ENCODE results near the gene DCAF12. TPM values are rescaled to one million over a fixed set of nuclear protein-coding genes. Genes with fewer than 3 reads are reported as not detected.

DCAF12 gene
- total and polyA plus RNA-seq, 2 of the 13 experiments (the other 11 are each of a cell fraction or from before 2014, with no cell fraction given): 26.8 to 37.4 TPM

DNA sequence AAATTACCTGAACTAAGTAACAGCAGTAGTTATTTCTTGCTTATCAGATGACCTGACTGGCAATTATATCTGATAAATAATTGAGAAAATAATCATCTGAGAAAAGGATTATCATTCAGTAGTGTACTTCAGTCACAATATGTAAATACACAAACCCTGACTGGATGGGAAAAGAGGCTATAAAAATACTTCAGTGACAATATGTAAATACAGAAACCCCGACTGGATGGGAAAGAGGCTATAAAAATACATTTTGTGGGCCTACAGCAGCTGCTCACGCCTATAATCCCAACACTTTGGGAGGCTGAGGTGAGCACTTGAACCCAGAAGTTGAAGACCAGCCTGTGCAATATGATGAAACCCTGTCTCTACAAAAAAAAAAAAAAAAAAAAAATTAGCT is 88.9 kb downstream of the DCAF12 start:
- BruUV-seq (replicated peaks): no TSS peak
- peaks cover 5% of the 10 kb centered on the region; the same call in 1 of the 2 replicates for H4K20me1 ChIP-seq (ENCODE audit: insufficient read depth, low read length)

DNA sequence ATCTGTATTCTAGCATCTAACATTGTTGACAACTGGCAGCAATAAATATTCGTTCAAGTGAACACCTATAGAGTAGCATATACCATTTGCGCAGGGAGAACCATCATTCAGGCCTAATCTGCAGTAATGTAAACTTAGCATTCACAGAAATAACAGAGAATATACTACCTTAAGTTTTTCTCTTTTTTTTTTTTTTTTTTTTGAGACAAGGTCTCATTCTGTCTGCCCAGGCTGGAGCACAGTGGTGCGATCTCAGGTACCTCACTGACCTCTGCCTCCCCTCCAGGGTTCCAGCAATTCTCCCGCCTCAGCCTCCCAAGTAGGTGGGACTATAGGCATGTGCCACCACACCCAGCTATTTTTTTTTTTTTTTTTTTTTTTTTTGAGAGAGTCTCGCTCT is 89.9 kb downstream of the DCAF12 start:
- ChIA-PET POLR2A (no interaction called here), CTCF (ENCODE audit: low intra/inter-chr PET ratio, low total read pairs) (no interaction called here)
- intact Hi-C loops (cut with micrococcal nuclease; ENCODE audit: unreplicated experiment): no loop called here
- in situ Hi-C loops (cut with HindIII; ENCODE audit: extremely low pct_ligation_motif_present, low pct_unique_long_range_greater_than_20kb): no loop called here
- Histone ChIP-seq H4K20me1 (ENCODE audit: insufficient read depth, low read length) (peaks cover 7% of the 10 kb centered on the region; the same call in 1 of the 2 replicates), H3K4me2 (ENCODE audit: low read depth, low read length) (no peak overlapping the region), H3K4me3 (replicated peaks in 1 of 3; ENCODE audit: insufficient read depth in 1 of 3, low read depth in 2 of 3, low read length in 3 of 3) (no peak overlapping the region), H2AFZ (ENCODE audit: low read length) (no peak overlapping the region), H3K9ac (ENCODE audit: insufficient read depth, low read depth, low read length) (no peak overlapping the region), H3K27me3 (ENCODE audit: control insufficient read depth in 1 of 2, insufficient read depth in 2 of 2, low read length in 2 of 2) (no peaks in the 10 kb centered on the region), H3K9me3 (ENCODE audit: low read length) (no peaks in the 10 kb centered on the region), H3K4me1 (ENCODE audit: insufficient read depth, low read length) (peaks cover 33% of the 10 kb centered on the region), H3K79me2 (ENCODE audit: insufficient read depth, low read length) (peaks cover 68% of the 10 kb centered on the region), H3K36me3 (replicated peaks in 1 of 2; ENCODE audit: control insufficient read depth in 1 of 2, insufficient read depth in 2 of 2, low read length in 2 of 2) (peaks cover 2 to 13% of the 10 kb centered on the region in 2 experiments; a peak in 3 of 5 replicates), H3K27ac (ENCODE audit: extremely low read length, insufficient read depth, low read length) (no peak overlapping the region)
- ATAC-seq (no peak), FAIRE-seq (no peak), DNase-seq (ENCODE audit: low spot score) (no peak)
- no TSS peak for BruUV-seq (replicated peaks)
- 94% methylated on average over 5 of the region's 5 CpGs for WGBS (ENCODE audit: low lambda C conversion rate)
- TF ChIP-seq ZNF292 (CRISPR knock-in tag; IDR thresholded peaks at IDR 0.05; ENCODE audit: borderline replicate concordance, low read depth) (no peak), ZNF382 (CRISPR knock-in tag; IDR thresholded peaks at IDR 0.05; ENCODE audit: borderline replicate concordance) (no peak), TEAD2 (CRISPR knock-in tag; IDR thresholded peaks at IDR 0.05) (no peak), KDM5A (IDR thresholded peaks at IDR 0.05; ENCODE audit: borderline replicate concordance, low read length) (no peak), EEA1 (CRISPR knock-in tag; IDR thresholded peaks at IDR 0.05; ENCODE audit: borderline replicate concordance) (no peak), GATAD2A (CRISPR knock-in tag; IDR thresholded peaks at IDR 0.05) (no peak)
- TF ChIP-seq, protein P1, sequence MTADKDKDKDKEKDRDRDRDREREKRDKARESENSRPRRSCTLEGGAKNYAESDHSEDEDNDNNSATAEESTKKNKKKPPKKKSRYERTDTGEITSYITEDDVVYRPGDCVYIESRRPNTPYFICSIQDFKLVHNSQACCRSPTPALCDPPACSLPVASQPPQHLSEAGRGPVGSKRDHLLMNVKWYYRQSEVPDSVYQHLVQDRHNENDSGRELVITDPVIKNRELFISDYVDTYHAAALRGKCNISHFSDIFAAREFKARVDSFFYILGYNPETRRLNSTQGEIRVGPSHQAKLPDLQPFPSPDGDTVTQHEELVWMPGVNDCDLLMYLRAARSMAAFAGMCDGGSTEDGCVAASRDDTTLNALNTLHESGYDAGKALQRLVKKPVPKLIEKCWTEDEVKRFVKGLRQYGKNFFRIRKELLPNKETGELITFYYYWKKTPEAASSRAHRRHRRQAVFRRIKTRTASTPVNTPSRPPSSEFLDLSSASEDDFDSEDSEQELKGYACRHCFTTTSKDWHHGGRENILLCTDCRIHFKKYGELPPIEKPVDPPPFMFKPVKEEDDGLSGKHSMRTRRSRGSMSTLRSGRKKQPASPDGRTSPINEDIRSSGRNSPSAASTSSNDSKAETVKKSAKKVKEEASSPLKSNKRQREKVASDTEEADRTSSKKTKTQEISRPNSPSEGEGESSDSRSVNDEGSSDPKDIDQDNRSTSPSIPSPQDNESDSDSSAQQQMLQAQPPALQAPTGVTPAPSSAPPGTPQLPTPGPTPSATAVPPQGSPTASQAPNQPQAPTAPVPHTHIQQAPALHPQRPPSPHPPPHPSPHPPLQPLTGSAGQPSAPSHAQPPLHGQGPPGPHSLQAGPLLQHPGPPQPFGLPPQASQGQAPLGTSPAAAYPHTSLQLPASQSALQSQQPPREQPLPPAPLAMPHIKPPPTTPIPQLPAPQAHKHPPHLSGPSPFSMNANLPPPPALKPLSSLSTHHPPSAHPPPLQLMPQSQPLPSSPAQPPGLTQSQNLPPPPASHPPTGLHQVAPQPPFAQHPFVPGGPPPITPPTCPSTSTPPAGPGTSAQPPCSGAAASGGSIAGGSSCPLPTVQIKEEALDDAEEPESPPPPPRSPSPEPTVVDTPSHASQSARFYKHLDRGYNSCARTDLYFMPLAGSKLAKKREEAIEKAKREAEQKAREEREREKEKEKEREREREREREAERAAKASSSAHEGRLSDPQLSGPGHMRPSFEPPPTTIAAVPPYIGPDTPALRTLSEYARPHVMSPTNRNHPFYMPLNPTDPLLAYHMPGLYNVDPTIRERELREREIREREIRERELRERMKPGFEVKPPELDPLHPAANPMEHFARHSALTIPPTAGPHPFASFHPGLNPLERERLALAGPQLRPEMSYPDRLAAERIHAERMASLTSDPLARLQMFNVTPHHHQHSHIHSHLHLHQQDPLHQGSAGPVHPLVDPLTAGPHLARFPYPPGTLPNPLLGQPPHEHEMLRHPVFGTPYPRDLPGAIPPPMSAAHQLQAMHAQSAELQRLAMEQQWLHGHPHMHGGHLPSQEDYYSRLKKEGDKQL (CRISPR knock-in tag; IDR thresholded peaks at IDR 0.05; ENCODE audit: low read depth): no peak

More for the DNA sequence above, 88.9 kb downstream of the DCAF12 start:
- Histone ChIP-seq H2AFZ (ENCODE audit: low read length) (no peak overlapping the region), H3K4me2 (ENCODE audit: low read depth, low read length) (no peak overlapping the region), H3K9ac (ENCODE audit: insufficient read depth, low read depth, low read length) (no peak overlapping the region), H3K79me2 (ENCODE audit: insufficient read depth, low read length) (peaks cover 66% of the 10 kb centered on the region), H3K27me3 (ENCODE audit: control insufficient read depth in 1 of 2, insufficient read depth in 2 of 2, low read length in 2 of 2) (no peaks in the 10 kb centered on the region), H3K4me3 (replicated peaks in 1 of 3; ENCODE audit: insufficient read depth in 1 of 3, low read depth in 2 of 3, low read length in 3 of 3) (no peak overlapping the region), H3K27ac (ENCODE audit: extremely low read length, insufficient read depth, low read length) (no peak overlapping the region), H3K9me3 (ENCODE audit: low read length) (no peaks in the 10 kb centered on the region), H3K36me3 (replicated peaks in 1 of 2; ENCODE audit: control insufficient read depth in 1 of 2, insufficient read depth in 2 of 2, low read length in 2 of 2) (peaks cover 0 to 5% of the 10 kb centered on the region in 2 experiments; a peak in 1 of 5 replicates), H3K4me1 (ENCODE audit: insufficient read depth, low read length) (peaks cover 43% of the 10 kb centered on the region)
- WGBS (ENCODE audit: low lambda C conversion rate): 69% methylated on average over 2 of the region's 2 CpGs
- POLR2A ChIA-PET: interaction anchor here (0.9 kb wide), 1 partner anchor 11 kb away, joined by 3 read pairs; the partner anchor contains the start of gene UBAP2
- FAIRE-seq (no peak), ATAC-seq (no peak), DNase-seq (ENCODE audit: low spot score) (no peak)
- CTCF ChIA-PET (ENCODE audit: low intra/inter-chr PET ratio, low total read pairs): no interaction called here
- TF ChIP-seq MIER2 (CRISPR knock-in tag; IDR thresholded peaks at IDR 0.05) (no peak), ZNF644 (CRISPR knock-in tag; IDR thresholded peaks at IDR 0.05; ENCODE audit: low read depth) (no peak), PITX1 (CRISPR knock-in tag; IDR thresholded peaks at IDR 0.05) (no peak), ELF4 (CRISPR knock-in tag; IDR thresholded peaks at IDR 0.05; ENCODE audit: borderline replicate concordance) (no peak), KDM5A (IDR thresholded peaks at IDR 0.05; ENCODE audit: borderline replicate concordance, low read length) (no peak), ZNF10 (CRISPR knock-in tag; IDR thresholded peaks at IDR 0.05; ENCODE audit: borderline replicate concordance, low read depth) (no peak), EHMT2 (IDR thresholded peaks at IDR 0.05; ENCODE audit: borderline replicate concordance, low read depth, low read length) (no peak), ZNF75D (CRISPR knock-in tag; IDR thresholded peaks at IDR 0.05; ENCODE audit: borderline replicate concordance) (no peak), ATF7 (IDR thresholded peaks at IDR 0.05) (no peak), ATF7 (CRISPR knock-in tag; IDR thresholded peaks at IDR 0.05) (no peak), PAWR (CRISPR knock-in tag; IDR thresholded peaks at IDR 0.05; ENCODE audit: borderline replicate concordance) (no peak)
- TF ChIP-seq, protein P2, sequence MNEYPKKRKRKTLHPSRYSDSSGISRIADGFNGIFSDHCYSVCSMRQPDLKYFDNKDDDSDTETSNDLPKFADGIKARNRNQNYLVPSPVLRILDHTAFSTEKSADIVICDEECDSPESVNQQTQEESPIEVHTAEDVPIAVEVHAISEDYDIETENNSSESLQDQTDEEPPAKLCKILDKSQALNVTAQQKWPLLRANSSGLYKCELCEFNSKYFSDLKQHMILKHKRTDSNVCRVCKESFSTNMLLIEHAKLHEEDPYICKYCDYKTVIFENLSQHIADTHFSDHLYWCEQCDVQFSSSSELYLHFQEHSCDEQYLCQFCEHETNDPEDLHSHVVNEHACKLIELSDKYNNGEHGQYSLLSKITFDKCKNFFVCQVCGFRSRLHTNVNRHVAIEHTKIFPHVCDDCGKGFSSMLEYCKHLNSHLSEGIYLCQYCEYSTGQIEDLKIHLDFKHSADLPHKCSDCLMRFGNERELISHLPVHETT (CRISPR knock-in tag; conservative IDR thresholded peaks at IDR 0.05): no peak
- intact Hi-C loops (cut with micrococcal nuclease; ENCODE audit: unreplicated experiment): no loop called here
- in situ Hi-C loops (cut with HindIII; ENCODE audit: extremely low pct_ligation_motif_present, low pct_unique_long_range_greater_than_20kb): no loop called here
